Suprapubic skin (tissue), 4 donors: ENCODE measurements around the gene PDE2A.

Experiments
- EP300 ChIP-seq: sonication (generic); formaldehyde crosslinking; IDR thresholded peaks from one replicate; pipeline ENCODE4 v1.6.1; 2017; ENCODE audit warnings: antibody characterized with exemption
- POLR2AphosphoS5 ChIP-seq, 3 donors: sonication (generic); formaldehyde crosslinking; IDR thresholded peaks; one replicate each; pipeline ENCODE4 v1.6.1; 2017; ENCODE audit warnings: antibody characterized with exemption in 3 of 3
- TF ChIP-seq, protein P1 (sequence below), 2 donors: fragments of 200-600 bp in 1 of 2; fragments of 450-650 bp in 1 of 2; sonication (generic) in 1 of 2; IDR thresholded peaks; one replicate each; pipeline ENCODE4 v1.5.1; 2016 to 2019; ENCODE audit warnings: antibody characterized with exemption in 2 of 2, mild to moderate bottlenecking in 1 of 2, moderate library complexity in 1 of 2

- TF ChIP-seq, protein P1, sequence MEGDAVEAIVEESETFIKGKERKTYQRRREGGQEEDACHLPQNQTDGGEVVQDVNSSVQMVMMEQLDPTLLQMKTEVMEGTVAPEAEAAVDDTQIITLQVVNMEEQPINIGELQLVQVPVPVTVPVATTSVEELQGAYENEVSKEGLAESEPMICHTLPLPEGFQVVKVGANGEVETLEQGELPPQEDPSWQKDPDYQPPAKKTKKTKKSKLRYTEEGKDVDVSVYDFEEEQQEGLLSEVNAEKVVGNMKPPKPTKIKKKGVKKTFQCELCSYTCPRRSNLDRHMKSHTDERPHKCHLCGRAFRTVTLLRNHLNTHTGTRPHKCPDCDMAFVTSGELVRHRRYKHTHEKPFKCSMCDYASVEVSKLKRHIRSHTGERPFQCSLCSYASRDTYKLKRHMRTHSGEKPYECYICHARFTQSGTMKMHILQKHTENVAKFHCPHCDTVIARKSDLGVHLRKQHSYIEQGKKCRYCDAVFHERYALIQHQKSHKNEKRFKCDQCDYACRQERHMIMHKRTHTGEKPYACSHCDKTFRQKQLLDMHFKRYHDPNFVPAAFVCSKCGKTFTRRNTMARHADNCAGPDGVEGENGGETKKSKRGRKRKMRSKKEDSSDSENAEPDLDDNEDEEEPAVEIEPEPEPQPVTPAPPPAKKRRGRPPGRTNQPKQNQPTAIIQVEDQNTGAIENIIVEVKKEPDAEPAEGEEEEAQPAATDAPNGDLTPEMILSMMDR (IDR thresholded peaks at IDR 0.05) = no peak
- TF ChIP-seq EP300 = no peak
- TF ChIP-seq POLR2AphosphoS5 (IDR thresholded peaks at IDR 0.05) = no peak
These were observed 43.9 kb downstream of the PDE2A start for GRCh38 chr11:72630104-72630852.
